GM10847 (cell line): ENCODE results near the gene CREB3L1.

Source experiments
- POLR2A ChIP-seq: IDR thresholded peaks from 2 replicates; pipeline ENCODE4 v1.6.1; 2011; ENCODE audit not compliant: insufficient read length; ENCODE audit errors: extremely low read depth

The CREB3L1 gene, protein sequence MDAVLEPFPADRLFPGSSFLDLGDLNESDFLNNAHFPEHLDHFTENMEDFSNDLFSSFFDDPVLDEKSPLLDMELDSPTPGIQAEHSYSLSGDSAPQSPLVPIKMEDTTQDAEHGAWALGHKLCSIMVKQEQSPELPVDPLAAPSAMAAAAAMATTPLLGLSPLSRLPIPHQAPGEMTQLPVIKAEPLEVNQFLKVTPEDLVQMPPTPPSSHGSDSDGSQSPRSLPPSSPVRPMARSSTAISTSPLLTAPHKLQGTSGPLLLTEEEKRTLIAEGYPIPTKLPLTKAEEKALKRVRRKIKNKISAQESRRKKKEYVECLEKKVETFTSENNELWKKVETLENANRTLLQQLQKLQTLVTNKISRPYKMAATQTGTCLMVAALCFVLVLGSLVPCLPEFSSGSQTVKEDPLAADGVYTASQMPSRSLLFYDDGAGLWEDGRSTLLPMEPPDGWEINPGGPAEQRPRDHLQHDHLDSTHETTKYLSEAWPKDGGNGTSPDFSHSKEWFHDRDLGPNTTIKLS

DNA sequence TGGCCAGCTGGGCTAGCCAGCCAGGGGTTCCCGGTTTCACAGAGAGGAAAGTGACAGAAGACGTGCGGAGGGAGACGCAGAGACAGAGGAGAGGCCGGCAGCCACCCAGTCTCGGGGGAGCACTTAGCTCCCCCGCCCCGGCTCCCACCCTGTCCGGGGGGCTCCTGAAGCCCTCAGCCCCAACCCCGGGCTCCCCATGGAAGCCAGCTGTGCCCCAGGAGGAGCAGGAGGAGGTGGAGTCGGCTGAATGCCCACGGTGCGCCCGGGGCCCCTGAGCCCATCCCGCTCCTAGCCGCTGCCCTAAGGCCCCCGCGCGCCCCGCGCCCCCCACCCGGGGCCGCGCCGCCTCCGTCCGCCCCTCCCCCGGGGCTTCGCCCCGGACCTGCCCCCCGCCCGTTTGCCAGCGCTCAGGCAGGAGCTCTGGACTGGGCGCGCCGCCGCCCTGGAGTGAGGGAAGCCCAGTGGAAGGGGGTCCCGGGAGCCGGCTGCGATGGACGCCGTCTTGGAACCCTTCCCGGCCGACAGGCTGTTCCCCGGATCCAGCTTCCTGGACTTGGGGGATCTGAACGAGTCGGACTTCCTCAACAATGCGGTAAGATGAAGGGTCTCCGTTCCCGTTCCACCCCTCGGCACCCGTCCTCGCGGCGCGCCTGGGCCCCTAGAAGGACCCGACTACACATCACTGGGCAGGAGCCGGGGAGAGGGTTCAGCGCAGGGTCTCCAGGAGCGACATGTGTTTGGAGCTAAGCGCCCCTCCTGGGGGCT, at the start of gene CREB3L1:
Gene CREB3L1 (plus strand): TSS at position 41 of the 765 bp plus-strand sequence. CDS start 450 bp downstream, at position 491.
- no peak for TF ChIP-seq POLR2A

- no peak for TF ChIP-seq POLR2A
Observed at GRCh38 chr11:46229230-46229629, 48.2 kb upstream of the CREB3L1 start.

GRCh38 chr11:46234311-46234710, 43.2 kb upstream of the CREB3L1 start:
- TF ChIP-seq POLR2A, result no peak

GRCh38 chr11:46235777-46236688, 41.4 kb upstream of the CREB3L1 start:
- no peak for TF ChIP-seq POLR2A

GRCh38 chr11:46236918-46237247, 40.6 kb upstream of the CREB3L1 start:
- no peak for TF ChIP-seq POLR2A

GRCh38 chr11:46237248-46238077, 40.0 kb upstream of the CREB3L1 start:
- TF ChIP-seq POLR2A, result no peak

- no peak for TF ChIP-seq POLR2A
Observed at GRCh38 chr11:46238078-46238966, 39.1 kb upstream of the CREB3L1 start.

- TF ChIP-seq POLR2A, result no peak
Observed at GRCh38 chr11:46238967-46239800, 38.3 kb upstream of the CREB3L1 start.

DNA sequence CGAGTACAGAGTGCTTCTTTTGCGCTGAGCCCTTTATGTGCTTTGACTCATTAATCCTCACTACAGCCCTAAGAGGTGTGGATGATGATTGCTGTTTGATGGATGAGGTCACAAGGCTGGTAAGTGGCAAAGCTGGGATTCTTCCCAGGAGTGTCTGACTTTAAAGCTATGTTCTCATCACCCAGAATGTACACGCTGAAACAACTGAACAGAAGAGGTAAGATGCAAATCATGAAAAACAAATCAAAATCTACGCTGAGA, 37.7 kb upstream of the CREB3L1 start:
- TF ChIP-seq POLR2A, result no peak

DNA sequence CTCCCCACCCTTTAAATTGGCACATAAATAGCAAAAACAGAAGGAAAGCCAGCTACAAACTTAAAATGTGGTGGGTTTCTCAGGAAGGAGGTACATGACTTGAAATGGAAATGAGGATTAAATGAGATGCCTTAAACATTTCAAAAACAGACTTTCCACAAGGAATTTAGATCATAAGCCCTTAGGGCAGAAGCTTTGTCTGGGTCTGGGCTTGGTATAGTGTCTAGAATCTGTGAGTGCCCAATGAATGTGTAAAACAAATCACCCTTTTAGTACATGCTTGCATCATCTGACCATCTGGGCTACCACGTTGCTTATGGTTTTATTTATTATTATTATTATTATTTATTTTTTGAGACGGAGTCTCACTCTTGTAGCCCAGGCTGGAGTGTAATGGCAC, 37.1 kb upstream of the CREB3L1 start:
- TF ChIP-seq POLR2A, result no peak

- no peak for TF ChIP-seq POLR2A
Observed at GRCh38 chr11:46240861-46241260, 36.6 kb upstream of the CREB3L1 start.

- no peak for TF ChIP-seq POLR2A
Observed at GRCh38 chr11:46242041-46242951, 35.2 kb upstream of the CREB3L1 start.
